GM21381 (cell line): ENCODE data around the gene MTF1.
A peak's percentile ranks its signal among the peaks of the same experiment; 100 is the strongest.

Source experiments
- ATAC-seq: cut with Tn5 transposase; IDR thresholded peaks from one replicate; pipeline ENCODE4 v1.9.1; 2021; ENCODE audit warnings: mild to moderate bottlenecking, moderate library complexity; ENCODE audit not compliant: unreplicated experiment

Gene MTF1

GRCh38 chr1:37831809-37832208 lies 27.6 kb downstream of the MTF1 start:
- no peak for ATAC-seq

- ATAC-seq: no peak
These were observed 28.3 kb downstream of the MTF1 start for GRCh38 chr1:37831109-37831508.

- ATAC-seq: no peak
These were observed 30.9 kb downstream of the MTF1 start for GRCh38 chr1:37828410-37829074.

- ATAC-seq: no peak
These were observed 33.9 kb downstream of the MTF1 start for GRCh38 chr1:37825506-37825905.

GRCh38 chr1:37824001-37824400 lies 35.4 kb downstream of the MTF1 start:
- no peak for ATAC-seq

- no peak for ATAC-seq
These were observed 36.2 kb downstream of the MTF1 start for GRCh38 chr1:37822906-37823815.

GRCh38 chr1:37821481-37821880 lies 37.9 kb downstream of the MTF1 start:
- no peak for ATAC-seq

- ATAC-seq: no peak
These were observed 41.9 kb downstream of the MTF1 start for GRCh38 chr1:37817481-37817880.

- ATAC-seq: no peak
These were observed 45.1 kb downstream of the MTF1 start for GRCh38 chr1:37814252-37814651.

- no peak for ATAC-seq
These were observed 45.8 kb downstream of the MTF1 start for GRCh38 chr1:37813529-37814145.

- ATAC-seq: no peak
These were observed 48.3 kb downstream of the MTF1 start for GRCh38 chr1:37811027-37811655.

GRCh38 chr1:37809942-37810341 lies 49.5 kb downstream of the MTF1 start:
- no peak for ATAC-seq

- peak; percentile 30 for ATAC-seq
These were observed 50.7 kb downstream of the MTF1 start for GRCh38 chr1:37808369-37809319.

GRCh38 chr1:37807555-37808368 lies 51.6 kb downstream of the MTF1 start, which contains the start of the genes C1orf122 and YRDC:
Gene C1orf122 (plus strand): TSS chr1:37807790. CDS start chr1:37808405, 615 bp downstream.
Gene YRDC (minus strand): TSS chr1:37808208. CDS start chr1:37808180, 28 bp downstream.
- ATAC-seq: peak; percentile 90

- ATAC-seq: no peak
These were observed 52.2 kb downstream of the MTF1 start for GRCh38 chr1:37807220-37807554.

- ATAC-seq: no peak
These were observed 57.0 kb downstream of the MTF1 start for GRCh38 chr1:37802439-37802838.

- no peak for ATAC-seq
These were observed 61.5 kb downstream of the MTF1 start for GRCh38 chr1:37797750-37798345.

- no peak for ATAC-seq
These were observed 63.9 kb downstream of the MTF1 start for GRCh38 chr1:37795340-37796125.
